Prostate gland (tissue), 2 donors: ENCODE measurements around the gene TSHZ2. TPM values are rescaled to one million over a fixed set of nuclear protein-coding genes. Genes with fewer than 3 reads are reported as not detected.

ENCODE experiments used
- DNase-seq: peaks from one replicate; pipeline ENCODE4 v3.0.0-alpha.2; 2019; ENCODE audit warnings: low spot score
- H3K27ac ChIP-seq, 2 donors: fragments of 200-600 bp; sonication (generic); 2 replicates each; pipeline ENCODE4 v1.5.1; 2017 to 2019
- H3K27me3 ChIP-seq: fragments of 200-600 bp; sonication (generic); replicated peaks from 2 replicates; pipeline ENCODE4 v1.5.1; 2019; ENCODE audit not compliant: insufficient read depth
- H3K36me3 ChIP-seq, 2 donors: fragments of 200-600 bp; sonication (generic); 1 replicate in 1 of 2; 2 replicates in 1 of 2; pipeline versions ENCODE4 v1.5.1 to v1.8.1; 2017 to 2019
- H3K4me1 ChIP-seq: fragments of 200-600 bp; sonication (generic); replicated peaks from 2 replicates; pipeline ENCODE4 v1.5.1; 2019
- H3K4me3 ChIP-seq, 2 donors: fragments of 200-600 bp; sonication (generic); 2 replicates each; pipeline ENCODE4 v1.5.1; 2017 to 2019
- H3K9me3 ChIP-seq: fragments of 200-600 bp; sonication (generic); 2 replicates; pipeline ENCODE4 v1.5.1; 2017
- POLR2A ChIP-seq: fragments of 450-650 bp; IDR thresholded peaks from one replicate; pipeline ENCODE4 v1.6.1; 2016; ENCODE audit warnings: antibody characterized with exemption, mild to moderate bottlenecking
- POLR2AphosphoS5 ChIP-seq: sonication (generic); formaldehyde crosslinking; IDR thresholded peaks from one replicate; pipeline ENCODE4 v1.6.1; 2017; ENCODE audit warnings: antibody characterized with exemption
- WGBS: methylation state at CpG from one replicate; pipeline ENCODE4 v1.1.5; 2018; 5-methylcytosine and 5-hydroxymethylcytosine counted together
- intact Hi-C: fragments of 100-400 bp; cut with DNase I; formaldehyde crosslinking; loops from one replicate; pipeline ENCODE4 v1.14.2; 2022
- total RNA-seq, 2 donors: library from RNA; depleted of rRNA; stranded (reverse); fragments of >200 nt; gene quantifications; one replicate each; pipeline ENCODE4 v1.1.0, GENCODE V29; 2016
- TF ChIP-seq, protein P1 (sequence below), 4 experiments: fragments of 200-600 bp in 2 of 4; fragments of 450-650 bp in 2 of 4; sonication (generic) in 2 of 4; IDR thresholded peaks; 1 replicate in 3 of 4; 2 replicates in 1 of 4; pipeline ENCODE4 v1.5.1; 2016 to 2019; ENCODE audit warnings: antibody characterized with exemption in 4 of 4, mild to moderate bottlenecking in 2 of 4, moderate library complexity in 2 of 4

Gene TSHZ2
- total RNA-seq, 2 donors from 2014 or later: 9.8 to 35.1 TPM

- TF ChIP-seq, protein P1, sequence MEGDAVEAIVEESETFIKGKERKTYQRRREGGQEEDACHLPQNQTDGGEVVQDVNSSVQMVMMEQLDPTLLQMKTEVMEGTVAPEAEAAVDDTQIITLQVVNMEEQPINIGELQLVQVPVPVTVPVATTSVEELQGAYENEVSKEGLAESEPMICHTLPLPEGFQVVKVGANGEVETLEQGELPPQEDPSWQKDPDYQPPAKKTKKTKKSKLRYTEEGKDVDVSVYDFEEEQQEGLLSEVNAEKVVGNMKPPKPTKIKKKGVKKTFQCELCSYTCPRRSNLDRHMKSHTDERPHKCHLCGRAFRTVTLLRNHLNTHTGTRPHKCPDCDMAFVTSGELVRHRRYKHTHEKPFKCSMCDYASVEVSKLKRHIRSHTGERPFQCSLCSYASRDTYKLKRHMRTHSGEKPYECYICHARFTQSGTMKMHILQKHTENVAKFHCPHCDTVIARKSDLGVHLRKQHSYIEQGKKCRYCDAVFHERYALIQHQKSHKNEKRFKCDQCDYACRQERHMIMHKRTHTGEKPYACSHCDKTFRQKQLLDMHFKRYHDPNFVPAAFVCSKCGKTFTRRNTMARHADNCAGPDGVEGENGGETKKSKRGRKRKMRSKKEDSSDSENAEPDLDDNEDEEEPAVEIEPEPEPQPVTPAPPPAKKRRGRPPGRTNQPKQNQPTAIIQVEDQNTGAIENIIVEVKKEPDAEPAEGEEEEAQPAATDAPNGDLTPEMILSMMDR (IDR thresholded peaks at IDR 0.05): no peak
- TF ChIP-seq POLR2A (no peak), POLR2AphosphoS5 (no peak)
- DNase-seq: no peak
- Histone ChIP-seq H3K27ac (no peak overlapping the region), H3K36me3 (no peaks in the 10 kb centered on the region), H3K4me3 (no peak overlapping the region), H3K27me3 (no peaks in the 10 kb centered on the region), H3K9me3 (no peaks in the 10 kb centered on the region), H3K4me1 (no peaks in the 10 kb centered on the region)
- WGBS: 66% methylated on average over 6 of the region's 6 CpGs
- intact Hi-C loops: no loop called here
Measured at GRCh38 chr20:52996658-52997057, 24.5 kb downstream of the TSHZ2 start.

- TF ChIP-seq POLR2A (no peak), POLR2AphosphoS5 (no peak)
- TF ChIP-seq, protein P1 (IDR thresholded peaks at IDR 0.05): no peak
- no peaks in the 10 kb centered on the region for H3K27me3 ChIP-seq
- no peaks in the 10 kb centered on the region for H3K36me3 ChIP-seq
- H3K27ac ChIP-seq: no peak overlapping the region
- H3K4me3 ChIP-seq: no peak overlapping the region
- intact Hi-C loops: no loop called here
- WGBS: 95% methylated on average over 6 of the region's 6 CpGs
- DNase-seq: no peak
- no peaks in the 10 kb centered on the region for H3K9me3 ChIP-seq
- H3K4me1 ChIP-seq: no peaks in the 10 kb centered on the region
Measured at GRCh38 chr20:52998268-52998667, 26.1 kb downstream of the TSHZ2 start.

DNA sequence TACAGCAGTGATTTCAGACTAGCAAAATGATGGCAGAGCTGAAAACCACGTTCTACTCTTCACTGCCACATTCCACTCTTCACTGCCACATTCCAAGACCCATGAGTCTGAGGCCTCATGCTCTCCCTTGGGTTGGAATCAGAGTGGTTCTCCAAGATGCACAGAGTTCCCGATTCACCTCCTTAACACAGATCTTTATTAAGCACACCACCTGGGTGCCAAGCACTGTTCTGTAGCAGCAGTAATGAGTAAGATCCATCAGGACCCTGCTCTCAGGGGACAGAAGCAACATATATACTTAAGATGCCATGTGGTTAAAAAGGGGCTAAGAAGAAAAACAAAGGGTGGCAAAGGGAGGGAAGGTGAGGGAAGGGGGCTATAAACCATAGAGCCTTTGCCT is 26.9 kb downstream of the TSHZ2 start:
- no peak for DNase-seq
- TF ChIP-seq, protein P1 (IDR thresholded peaks at IDR 0.05): no peak
- intact Hi-C loops: no loop called here
- Histone ChIP-seq H3K27ac (no peak overlapping the region), H3K27me3 (no peaks in the 10 kb centered on the region), H3K4me1 (no peaks in the 10 kb centered on the region), H3K36me3 (no peaks in the 10 kb centered on the region), H3K4me3 (no peak overlapping the region), H3K9me3 (no peaks in the 10 kb centered on the region)
- WGBS: 94% methylated on average over 2 of the region's 2 CpGs

DNA sequence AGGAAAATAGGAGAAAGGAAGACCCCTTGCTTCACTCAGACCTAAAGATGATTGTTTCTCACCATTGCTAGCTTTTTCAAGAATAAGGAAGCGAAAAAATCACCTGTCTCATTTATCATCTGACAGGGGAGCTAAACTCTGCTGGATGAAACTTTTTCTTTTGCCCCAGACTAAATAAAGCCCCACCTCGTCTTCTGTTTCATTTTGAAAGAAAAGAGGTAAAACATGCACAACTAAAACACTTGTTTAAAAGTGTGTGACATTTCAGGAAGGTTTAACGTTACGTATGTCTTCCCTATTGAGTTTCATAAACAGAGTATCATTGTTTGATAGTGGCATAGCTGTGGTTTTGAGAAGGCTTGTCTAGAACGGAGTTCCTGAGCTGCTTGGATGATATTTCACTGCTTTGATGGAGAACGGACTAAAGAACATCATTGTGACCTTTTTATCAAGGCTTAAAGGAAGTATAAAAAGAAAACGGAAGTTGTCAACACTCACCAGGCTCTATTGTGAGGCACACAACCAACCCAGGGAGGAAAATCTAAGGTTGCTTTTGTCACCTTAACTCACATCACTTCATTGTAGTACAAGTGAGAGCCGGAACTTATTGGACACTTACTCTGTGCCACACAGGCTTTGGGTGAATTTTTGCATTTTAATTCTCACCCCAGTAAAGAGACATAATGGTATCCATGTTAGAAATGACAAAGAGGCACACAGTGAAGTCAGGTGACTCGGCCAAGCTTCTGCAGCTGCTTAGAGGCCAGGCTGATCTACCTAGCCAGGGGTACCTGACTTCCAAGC is 29.5 kb downstream of the TSHZ2 start:
- no peak overlapping the region for H3K27ac ChIP-seq

More for the DNA sequence above, 29.5 kb downstream of the TSHZ2 start:
- Histone ChIP-seq H3K27me3 (no peaks in the 10 kb centered on the region), H3K4me3 (no peak overlapping the region), H3K9me3 (no peaks in the 10 kb centered on the region), H3K36me3 (no peaks in the 10 kb centered on the region), H3K4me1 (no peaks in the 10 kb centered on the region)
- no peak for DNase-seq
- TF ChIP-seq POLR2AphosphoS5 (no peak), POLR2A (no peak)
- TF ChIP-seq, protein P1 (IDR thresholded peaks at IDR 0.05): no peak
- intact Hi-C loops: no loop called here
- 50% methylated on average over 9 of the region's 9 CpGs for WGBS
